Vagina (tissue), 2 donors: ENCODE results near the gene SDK2.

Experiments
- CTCF ChIP-seq, 3 experiments: fragments of 450-650 bp in 2 of 3; fragments of 200-600 bp in 1 of 3; sonication (generic) in 1 of 3; IDR thresholded peaks; one replicate each; pipeline ENCODE4 v1.5.1; 2017 to 2019; ENCODE audit warnings: antibody characterized with exemption in 3 of 3, mild to moderate bottlenecking in 2 of 3, moderate library complexity in 2 of 3
- POLR2A ChIP-seq, 2 donors: fragments of 450-650 bp; IDR thresholded peaks; one replicate each; pipeline ENCODE4 v1.6.1; 2017; ENCODE audit warnings: antibody characterized with exemption in 2 of 2, mild to moderate bottlenecking in 2 of 2, moderate library complexity in 2 of 2
- POLR2AphosphoS5 ChIP-seq, 2 donors: sonication (generic); formaldehyde crosslinking; IDR thresholded peaks; one replicate each; pipeline ENCODE4 v1.9.0; 2017; ENCODE audit warnings: antibody characterized with exemption in 2 of 2, mild to moderate bottlenecking in 2 of 2, low read depth in 1 of 2; ENCODE audit not compliant: insufficient read depth in 1 of 2

- no peak for TF ChIP-seq POLR2AphosphoS5 (IDR thresholded peaks at IDR 0.05; ENCODE audit: insufficient read depth in 1 of 2, low read depth in 1 of 2)
- no peak for TF ChIP-seq CTCF (IDR thresholded peaks at IDR 0.05)
- no peak for TF ChIP-seq POLR2A (IDR thresholded peaks at IDR 0.05)
Observed at GRCh38 chr17:73459980-73460379, 184.3 kb downstream of the SDK2 start.
